HG03469 (cell line): ENCODE data around the gene EZR.

ENCODE experiments used
- ATAC-seq: cut with Tn5 transposase; IDR thresholded peaks from one replicate; pipeline ENCODE4 v1.9.1; 2021; ENCODE audit warnings: mild to moderate bottlenecking, moderate library complexity, moderate number of reproducible peaks; ENCODE audit not compliant: unreplicated experiment

Gene EZR

DNA sequence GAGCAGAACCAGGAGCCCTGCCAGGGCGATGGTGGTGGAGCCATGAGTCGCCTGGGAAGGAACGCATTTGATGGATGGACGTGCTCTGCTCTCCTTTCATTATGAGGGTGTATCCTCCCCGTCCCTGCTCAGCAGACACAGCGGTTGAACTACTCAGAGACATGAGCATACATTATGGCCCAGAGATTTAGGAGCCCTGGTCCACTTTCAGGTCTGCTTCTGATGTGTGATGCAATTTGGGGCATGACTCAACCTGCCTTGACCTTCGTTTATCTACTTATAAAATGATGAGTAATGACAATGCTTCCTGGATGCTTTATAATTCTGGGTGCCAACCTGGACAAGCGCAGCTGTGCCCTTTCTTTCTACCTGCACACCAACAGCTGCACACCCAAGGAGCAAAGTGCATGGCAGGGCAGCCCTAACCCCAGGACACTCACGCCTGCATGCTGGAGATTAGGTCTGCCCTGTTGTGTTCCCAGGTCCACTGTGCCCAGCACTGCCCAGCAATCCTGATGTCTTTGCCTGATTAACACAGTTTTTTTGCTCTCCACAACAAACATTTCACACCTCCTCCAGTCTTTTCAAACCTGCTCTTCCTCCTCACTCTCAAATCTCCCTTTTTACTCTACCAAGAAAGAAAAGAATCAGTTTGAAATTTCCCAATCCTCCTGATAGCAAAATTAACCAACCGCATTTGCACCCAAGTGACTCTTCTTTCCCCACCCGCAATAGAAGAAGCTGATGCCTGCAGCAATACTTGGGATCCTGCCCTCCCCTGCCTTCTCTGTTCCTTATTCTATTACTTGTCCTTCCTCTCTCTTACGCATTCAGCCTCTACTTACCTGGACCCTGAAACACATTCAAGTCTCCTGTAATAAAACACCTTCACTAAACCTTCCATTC lies 81.2 kb downstream of the EZR start:
- no peak for ATAC-seq

DNA sequence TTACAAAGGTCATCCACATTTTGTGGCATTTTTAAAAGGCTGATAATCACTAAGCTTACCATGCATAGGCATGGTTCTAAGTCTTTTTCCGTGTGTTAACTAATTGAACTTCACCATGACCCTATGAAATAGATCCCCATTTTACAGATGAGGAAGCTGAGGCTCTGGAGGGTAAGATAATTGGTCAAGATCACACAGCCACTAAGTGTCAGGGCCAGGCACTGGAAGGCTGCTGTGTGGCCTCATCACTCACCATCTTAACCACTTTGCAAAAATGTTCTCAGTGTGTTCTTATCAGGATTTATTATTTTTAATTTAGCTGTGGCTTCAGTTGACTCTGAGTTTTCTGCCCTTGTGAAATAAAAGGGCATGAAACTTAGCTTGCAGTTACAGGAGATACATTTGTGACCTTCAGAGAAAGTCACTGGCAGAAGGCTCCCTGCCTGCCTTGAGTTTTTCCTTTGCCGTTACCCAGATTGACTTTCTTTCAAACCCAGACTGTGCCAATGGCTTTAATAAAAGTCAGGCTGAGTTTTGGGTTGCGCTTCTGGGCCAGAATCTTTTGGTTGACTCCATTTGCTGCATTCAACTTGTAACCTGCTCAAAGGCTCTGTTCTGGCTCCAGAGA lies 82.0 kb downstream of the EZR start:
- ATAC-seq: no peak

DNA sequence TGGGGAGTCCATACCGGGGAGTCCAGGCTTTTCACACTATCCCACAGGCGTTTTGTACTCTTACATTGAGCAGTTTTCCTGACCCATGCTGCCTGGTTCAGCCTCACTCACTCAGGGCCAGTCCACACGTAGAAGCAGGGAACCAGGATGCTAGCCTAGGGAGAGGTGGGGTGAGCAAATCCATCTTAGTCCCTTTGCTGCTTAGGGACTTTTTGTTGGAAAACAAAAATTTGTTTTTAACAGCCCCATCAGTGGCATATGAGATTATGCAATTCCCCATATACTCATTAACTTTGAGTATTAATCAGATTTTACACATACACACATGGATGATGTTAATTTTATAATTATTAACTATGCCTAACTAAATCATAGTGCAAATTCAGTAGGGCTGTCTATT lies 84.2 kb downstream of the EZR start:
- ATAC-seq: no peak

DNA sequence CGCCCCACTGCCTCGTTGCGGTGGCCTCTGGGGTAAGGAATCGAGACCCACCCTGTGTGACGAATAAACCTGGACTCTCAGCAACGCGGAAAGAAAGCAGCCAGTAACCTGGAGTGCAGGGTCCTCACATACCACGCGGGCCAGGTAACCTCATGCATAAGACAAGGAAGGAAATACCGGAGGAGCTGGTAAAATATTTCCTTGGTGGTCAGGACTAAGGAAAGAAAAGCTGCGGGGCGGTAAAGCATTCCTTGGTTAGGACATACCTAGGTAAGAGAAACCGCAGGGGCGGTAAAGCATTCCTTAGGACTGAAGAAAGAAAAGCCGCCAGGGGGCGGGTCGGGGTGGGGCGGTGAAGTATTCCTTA lies 88.6 kb downstream of the EZR start:
- ATAC-seq: no peak

DNA sequence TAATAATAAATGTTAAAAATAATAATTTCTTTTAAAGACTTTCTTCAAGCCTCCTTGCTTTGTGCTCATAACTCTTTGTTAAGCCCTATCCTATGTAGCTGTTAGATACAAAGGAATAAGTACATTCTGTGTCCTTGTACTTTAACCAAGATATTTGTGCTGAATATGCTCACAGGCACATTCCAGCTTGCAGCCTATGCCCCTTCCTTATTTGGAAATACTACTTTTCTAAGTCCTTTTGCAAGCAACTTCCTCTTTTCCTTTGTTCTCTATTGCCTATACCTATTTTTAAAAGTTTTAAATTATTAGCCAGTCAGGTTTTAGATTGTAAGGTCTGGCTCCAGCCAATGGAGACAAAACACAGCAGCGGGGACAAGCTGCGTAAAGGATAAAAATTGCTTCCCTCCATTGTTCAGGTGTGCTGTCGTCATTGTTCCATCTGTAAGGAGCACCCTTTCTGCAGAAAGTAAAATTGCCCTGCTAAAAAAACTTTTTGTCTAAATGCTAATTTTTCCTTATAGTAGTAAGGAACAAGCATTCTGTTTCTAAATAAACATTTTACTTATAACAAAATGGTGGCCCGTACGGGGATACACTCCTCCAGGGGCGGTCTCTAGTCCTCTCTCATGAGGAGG lies 89.1 kb downstream of the EZR start:
- ATAC-seq: no peak

DNA sequence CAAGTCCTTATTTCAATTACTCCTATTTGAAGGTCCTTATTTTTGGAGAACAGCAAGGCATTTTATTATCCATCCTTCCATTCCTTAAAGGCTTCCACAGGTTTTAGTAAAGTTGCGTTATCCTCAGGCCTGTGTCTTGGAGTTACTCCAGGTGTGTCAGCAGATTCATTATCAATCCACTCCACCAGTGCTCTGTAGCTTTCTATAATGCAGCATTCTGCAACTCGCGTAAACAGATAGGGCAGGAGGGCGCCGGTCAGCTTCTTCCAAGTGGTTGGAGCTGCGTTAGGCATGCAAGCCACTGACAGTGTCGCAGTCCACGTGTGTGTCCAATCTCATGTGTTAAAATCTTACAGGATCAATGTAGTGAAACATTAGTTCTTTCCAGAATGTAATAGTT lies 93.5 kb downstream of the EZR start:
- ATAC-seq: no peak

DNA sequence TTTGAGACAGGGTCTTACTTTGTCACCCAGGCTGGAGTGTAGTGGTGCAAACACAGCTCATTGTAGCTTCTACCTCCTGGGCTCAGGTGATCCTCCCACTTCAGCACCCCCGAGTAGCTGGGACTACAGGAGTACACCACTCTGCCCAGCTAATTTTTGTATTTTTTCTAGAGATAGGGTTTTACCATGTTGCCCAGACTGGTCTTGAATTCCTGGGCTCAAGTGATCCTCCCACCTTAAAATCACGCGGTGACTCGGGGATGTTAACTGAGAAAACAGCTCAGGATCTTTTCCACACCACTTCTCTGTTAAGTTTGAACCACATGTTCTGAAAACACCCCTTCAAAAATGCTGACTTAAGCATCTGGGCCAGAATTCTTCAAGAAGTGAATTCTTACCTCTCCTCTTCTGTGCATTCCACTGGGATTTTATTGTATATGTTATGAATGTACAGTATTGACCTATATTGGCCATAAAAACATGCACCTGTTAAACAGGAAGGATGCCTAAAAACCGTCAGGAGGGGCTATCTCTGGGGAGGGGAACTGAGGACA lies 96.9 kb downstream of the EZR start:
- ATAC-seq: no peak

DNA sequence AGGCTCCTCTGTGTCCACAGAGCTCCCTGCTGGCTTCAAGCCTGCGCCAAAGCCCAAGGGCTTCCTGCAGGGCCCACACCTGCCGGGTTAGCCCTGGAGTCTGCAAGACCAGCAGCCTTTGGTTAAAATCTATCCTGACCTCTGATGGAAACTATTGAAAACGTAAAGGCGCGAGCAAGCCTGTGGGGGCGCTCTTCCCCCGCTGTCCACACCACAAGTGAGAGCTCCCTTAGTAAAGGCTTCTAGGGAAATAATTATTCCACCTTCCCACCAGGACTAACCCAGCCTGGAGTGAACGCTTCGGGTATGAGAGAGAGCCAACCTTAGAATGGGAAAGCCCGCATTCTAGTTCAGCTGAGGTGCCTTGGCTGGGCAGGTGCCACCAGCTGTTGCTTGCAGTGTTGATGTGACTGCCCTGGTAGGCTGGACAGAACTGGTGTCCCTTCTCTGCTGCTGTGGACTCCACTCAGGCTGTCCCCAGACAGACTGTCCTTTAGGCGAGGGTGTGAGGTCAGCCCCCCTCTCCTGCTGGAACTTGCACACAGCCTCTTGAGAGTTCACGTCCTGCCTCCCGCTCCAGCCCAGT lies 100.6 kb downstream of the EZR start:
- ATAC-seq: no peak

DNA sequence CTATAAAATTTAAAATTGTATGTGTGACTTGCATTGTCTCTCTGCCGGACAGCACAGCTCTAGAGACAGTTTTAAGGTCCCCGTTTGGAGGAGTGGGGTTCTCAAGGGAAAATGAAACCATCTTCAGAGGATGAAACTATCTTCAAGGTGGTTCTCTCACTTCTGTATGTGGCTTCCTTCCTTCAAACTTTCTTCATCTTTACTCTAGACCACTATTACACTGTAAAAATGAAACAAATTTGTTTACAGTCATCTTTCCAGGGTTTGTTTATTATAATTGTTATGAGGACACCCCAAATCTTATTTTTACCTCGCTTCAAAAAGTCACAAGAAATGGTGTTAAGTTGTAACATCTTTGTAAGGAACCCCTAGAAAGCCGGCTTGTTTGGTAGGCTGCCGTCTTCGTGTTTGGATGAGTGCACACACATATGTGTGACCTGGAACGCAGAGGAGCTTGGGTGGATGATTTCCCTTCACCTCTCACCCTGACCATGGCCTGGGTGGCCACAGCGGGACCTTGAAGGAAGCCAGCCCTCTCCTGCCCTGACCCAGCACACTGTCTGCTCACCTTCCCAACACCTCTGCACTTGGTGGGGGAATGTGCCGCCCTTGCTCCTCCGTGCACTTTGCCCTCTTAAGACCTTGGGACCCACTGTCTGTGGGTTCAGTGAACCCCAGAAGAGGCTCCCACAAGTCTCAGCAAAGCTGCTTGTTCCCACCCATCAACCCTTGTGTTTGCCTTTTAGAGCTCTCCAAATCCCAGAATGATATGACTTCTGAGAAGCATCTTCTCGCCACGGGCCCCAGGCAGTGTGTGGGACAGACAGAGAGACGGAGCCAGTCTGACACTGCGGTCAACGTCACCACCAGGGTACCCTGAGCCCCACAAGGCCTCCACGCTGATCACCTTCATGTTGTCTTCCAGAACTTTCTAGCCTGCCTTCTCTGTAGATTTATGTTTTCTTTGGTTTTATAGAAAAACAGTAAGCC lies 101.5 kb downstream of the EZR start:
- peak; percentile 48 for ATAC-seq
